Measurements from ENCODE around the gene LDLRAD4.

LDLRAD4 gene

GRCh38 chr18:13382954-13383827, 164.6 kb downstream of the LDLRAD4 start:
- no peak for DNase-seq

- no peak for DNase-seq
Observed at GRCh38 chr18:13386891-13387801, 168.6 kb downstream of the LDLRAD4 start.

DNA sequence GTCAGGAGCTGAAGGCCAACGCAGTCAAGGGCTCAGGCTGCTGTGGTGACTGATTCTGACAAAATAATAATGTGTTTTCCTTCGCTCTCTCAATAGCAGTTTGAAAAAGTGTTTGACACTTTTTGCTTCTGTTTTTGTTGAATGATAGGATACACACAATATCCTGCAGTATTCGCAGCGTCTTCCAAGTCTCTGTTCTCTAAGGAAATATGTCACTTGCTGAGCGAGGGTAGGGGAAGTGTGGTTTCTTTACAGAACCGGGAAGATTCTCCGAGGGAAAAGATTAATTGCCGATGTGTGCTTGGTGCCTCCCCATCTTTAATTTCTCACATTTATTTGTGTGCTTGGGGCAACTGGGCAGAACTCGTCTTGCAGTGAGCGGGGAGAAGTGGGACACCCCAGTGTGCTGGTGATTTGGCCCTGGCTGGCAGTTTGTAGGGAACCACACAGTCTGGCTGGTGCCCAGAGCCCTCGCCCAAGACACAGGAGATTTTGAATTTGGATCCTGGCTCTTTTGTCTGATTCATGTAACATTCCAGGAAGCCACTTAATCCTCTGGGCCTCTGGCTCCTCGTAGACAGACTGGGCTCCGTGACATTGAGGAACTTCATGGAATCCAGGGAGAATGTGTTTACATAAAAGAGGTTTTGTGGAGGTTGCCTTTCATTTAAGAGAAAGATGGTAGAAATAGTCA, 169.4 kb downstream of the LDLRAD4 start:
- no peak for DNase-seq

DNA sequence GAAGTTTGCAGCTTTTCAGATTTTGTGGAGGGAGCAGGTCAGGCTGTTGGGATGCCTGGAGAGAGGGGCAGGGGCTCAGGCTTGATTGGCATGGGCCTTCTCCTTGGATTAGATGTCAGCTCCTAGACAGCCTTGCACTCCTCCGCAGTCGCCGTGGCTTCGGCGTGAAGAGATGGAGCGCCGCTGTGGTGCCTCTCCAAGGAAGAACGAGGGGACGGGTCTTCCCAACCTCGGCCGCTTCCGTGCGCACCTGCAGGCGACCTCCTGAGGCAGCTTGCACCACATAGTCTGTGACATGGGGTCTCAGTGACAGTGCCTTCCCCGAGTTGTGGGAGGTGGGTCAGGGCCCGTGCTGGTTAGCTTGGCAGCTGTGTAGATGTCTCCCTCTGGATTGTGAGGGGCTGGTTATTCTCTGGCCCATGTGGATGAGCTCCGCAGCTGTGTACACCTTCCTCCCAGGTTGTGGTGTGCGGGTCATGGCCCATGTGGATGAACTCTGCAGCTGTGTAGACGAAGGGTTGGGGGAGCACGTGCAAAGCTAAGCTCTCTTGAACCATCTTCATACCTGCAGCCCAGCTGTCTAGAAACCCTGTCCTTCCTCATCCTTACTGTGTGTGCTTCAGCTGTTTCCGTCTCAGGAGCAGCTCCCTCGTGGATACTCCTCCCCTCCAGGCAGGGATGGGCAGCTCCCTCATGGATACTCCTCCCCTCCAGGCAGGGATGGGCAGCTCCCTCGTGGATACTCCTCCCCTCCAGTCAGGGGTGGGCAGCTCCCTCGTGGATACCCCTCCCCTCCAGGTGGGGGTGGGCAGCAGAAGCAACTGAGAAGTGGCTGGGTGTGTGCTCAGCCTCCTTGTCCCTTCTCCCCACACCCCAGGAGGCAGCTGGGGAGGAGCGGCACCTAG, 170.3 kb downstream of the LDLRAD4 start:
- no peak for DNase-seq

DNA sequence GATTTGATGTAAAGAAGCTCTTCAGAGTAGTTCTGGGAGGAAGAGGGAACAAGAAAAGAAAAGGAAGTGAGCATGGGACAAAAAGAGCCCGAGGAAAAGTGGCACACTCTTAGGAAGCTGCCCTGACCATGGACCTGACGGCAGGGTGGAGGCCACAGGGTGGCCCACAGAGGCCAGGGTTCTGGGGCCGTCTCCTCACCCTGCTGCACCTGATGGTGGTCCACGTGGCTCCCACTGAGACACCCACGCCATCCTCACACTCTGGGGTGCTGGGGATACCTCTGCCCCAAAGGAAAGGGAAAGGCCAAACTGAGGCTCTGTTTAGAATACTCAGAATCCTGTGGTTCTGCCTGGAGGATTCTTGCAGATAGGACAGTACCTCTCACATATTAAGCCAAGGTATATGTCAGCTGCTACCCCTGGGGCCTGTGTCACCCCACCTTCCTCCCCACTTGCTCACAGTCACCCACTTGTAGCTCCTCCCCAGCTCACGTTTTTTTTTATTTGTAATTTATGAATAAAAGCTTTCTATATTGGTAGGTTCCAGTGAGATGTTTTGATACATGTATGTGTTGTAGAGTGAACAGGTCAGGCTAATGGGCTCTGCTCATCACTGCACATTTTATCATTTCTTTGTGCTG, 171.1 kb downstream of the LDLRAD4 start:
- no peak for DNase-seq

DNA sequence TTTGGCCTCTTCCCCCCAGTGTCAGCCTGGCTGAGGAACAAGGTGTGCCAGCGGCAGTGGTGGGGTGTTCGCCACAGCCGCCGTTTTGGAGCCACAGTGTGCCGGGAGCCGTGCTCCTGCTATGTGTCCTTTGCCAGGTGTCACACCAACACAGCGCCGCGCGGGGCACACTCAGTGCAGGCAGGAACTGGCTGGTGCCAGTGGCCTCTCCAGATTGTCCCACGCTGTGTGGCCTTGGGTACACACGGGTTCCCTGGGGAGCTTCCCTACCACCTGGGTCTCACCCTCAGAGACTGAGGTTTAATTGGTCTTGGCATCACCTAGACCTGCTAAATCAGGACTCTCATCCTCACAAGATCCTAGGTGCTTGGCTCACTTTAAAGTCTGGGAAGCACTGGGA, 171.6 kb downstream of the LDLRAD4 start:
- DNase-seq, result no peak

GRCh38 chr18:13390711-13391110, 172.2 kb downstream of the LDLRAD4 start:
- no peak for DNase-seq

DNA sequence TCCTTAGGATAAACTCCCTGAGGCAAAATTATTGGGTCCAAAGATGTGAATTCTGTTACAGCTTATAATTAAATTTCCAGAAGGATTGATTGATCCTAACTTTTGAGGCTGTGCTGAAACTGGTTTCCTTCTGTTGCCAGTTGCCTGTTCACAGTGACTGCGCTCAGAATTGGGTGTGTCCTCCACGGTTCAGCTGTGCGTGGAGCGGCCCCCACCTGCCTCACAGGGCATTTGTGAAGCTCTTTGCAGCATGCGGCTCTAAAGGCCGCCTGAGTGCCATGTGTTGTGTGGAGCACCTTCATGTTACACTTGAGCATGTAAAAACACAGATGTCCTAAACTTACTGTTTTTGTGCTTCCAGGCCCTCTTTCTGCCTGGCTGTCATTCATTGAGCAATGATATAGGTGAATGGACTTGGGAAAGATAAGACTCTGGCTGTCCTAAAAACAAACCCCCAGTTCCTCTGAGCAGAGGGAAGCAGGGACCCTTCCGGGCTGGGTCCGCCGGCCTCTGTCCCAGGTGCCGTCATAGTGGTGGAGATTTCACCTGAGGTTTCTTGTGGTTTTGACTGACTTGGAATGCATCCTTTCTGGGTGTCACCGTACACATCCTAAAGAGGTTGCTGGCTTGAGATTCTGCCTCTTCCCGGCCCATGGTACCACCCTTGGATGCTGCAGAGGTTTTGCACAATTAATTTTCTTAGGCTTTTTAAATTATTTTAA, 173.6 kb downstream of the LDLRAD4 start:
- DNase-seq, result no peak

DNA sequence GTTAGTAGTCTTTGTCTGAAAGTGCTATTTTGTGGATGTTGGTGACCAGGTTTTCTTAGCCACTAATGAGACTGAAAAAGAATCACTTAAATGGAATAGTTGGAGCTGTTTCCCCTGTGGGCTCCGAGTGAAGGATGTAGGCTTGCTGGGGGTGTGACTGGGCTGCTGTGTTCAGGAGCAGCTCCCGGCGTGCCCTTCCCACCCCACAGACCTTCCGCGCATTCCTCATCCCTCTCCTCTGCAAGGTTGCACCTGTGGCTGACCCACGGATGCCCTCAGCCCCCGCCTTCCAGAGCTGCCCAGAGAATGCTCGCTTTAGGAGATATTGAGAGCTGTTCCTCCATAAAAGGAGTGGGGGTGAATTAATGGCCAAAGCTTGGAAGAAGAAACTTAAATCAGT, 174.3 kb downstream of the LDLRAD4 start:
- DNase-seq, result no peak

- no peak for DNase-seq
Observed at GRCh38 chr18:13393338-13393737, 174.8 kb downstream of the LDLRAD4 start.

GRCh38 chr18:13394801-13395200, 176.2 kb downstream of the LDLRAD4 start:
- DNase-seq, result no peak

DNA sequence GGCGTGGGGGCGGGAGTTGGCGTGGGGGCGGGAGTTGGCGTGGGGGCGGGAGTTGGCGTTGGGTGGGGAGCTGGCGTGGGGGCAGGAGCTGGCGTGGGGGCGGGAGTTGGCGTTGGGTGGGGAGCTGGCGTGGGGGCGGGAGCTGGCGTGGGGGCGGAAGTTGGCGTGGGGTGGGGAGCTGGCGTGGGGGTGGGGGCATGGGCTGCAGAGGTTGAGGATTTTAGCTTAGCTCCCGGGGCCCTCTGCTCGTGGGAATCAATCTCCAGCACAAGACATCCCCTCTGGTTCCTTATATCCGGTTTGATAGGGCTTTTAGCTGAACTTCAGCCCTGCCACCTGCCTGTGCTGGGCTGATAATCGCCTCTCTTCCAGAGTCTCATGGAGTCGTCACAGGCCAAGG, 177.0 kb downstream of the LDLRAD4 start:
- DNase-seq, result no peak

DNA sequence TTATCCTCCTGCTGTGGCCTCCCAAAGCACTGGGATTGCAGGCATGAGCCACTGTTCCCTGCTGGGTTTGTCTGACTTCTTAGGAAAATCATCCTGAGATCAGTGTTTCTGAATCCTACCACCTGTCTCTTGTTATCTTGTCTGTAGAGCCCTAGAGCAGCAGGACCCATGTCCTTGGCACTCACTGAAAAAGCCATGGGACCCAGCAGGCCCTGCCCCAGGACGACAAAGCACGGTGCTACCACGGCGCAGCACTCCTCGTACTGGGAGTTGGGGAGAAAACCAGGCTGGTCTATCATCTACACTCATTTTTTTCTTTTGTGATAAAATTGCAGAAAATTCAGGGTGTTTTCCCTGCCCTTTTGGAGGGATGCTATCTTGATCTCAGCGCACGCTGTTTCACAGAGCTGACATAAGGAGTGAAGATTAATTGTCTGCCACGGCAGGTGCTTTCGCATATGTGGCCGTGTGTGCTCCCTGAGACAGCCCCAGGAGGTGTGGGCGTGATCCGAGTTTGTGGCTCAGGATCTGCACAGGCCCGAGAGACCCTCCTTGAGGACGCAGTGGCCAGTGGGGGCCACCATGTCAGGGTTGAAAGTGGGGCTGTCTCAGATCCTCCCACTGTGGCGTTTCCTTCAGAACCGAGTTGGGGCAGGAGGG, 179.1 kb downstream of the LDLRAD4 start:
- no peak for DNase-seq

- no peak for DNase-seq
Observed at GRCh38 chr18:13398631-13399030, 180.1 kb downstream of the LDLRAD4 start.

GRCh38 chr18:13399511-13399910, 181.0 kb downstream of the LDLRAD4 start:
- DNase-seq, result no peak

GRCh38 chr18:13400636-13401315, 182.2 kb downstream of the LDLRAD4 start:
- DNase-seq, result no peak

DNA sequence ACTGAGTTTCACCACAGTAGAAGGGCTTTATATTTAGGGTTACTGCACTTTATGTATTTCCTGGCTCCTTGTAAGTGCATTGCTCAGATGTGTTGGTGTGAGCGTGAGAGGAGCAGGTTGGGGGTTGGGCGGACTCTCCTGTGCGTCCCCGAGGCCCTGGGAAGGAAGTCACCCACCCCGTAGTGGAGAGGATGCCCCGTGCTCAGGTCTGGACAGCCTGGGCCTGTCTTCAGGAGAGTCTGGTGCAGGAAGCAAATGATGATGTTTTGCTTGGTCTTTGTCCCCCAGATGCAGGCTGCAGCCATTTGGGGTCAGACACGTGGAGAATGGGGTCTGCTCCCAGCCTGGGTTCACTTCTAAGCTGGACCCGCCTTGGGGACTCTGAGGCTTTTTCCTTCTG, 182.8 kb downstream of the LDLRAD4 start:
- DNase-seq, result no peak

GRCh38 chr18:13401826-13402225, 183.3 kb downstream of the LDLRAD4 start:
- DNase-seq, result no peak

All from hypothalamus (tissue), 51 donors.